Hematopoietic multipotent progenitor cell treated with erythropoietin and hydrocortisone succinate and interleukin-3 and kit ligand, for 15 days (in vitro differentiated cells): Measurements from ENCODE around the gene NNAT.

Experiments
- DNase-seq: peaks from one replicate; pipeline ENCODE4 v3.0.0-alpha.2; 2015; ENCODE audit warnings: low spot score

The NNAT gene

DNA sequence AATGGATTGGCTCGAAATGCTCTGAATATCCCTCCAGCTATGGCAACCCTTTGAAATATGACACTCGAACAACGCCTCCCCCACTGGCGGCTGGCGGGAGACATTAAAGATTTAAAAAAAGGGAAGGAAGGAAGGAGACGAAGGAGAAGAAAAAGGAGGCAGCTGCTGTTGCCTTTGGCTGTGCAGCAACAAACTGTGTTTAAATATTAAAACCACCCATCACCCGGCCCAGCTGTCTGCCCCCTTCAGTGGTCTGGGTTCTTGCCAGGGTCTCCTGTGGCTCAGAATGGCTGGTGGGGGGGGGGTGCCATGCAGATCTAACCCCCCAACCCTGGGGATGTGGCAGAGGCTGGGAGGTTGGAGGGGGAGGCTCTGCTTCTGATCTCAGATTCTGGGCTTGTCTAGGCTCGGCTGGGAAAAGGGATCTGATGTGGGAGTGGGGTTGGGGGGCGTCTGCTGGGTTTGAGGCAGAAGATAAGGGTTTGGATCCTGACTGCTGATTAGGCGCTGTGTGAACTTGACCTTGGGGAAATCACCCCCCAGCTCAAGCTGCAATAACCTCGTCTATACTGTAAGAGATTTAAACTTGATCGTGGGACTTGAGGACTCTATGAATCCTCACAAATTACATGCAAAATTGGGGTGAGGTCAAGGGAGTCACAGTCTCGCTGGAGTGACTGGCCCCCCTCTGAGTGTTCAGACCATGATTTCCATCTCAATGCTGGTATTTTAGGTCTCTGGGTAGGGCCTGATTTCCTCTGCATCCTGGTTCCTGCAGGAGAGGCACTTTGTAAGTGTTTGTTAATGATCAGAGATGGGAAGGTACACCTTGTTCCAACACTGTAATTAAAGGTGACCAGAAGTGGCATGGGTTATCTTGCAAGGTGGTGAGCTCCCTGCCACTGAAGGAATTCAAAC, 46.9 kb downstream of the NNAT start:
- no peak for DNase-seq

DNA sequence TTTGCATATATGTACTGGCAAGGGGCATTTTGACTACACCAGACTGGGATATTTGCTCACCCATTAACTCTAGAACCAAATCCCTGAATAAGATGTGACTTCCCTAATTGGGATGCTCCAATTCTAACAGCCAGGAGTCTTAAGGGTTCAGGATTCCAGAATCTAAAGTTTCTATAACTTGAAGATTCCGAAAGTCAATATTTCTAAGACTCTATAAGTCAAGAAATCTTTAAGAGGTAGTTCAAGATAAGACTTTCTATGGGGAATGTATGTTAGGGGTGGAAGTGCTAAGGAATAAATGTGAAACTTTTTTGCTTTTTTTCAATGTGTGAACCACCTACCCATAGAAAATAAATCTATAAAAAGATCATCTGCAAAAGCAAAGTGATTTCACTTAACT, 49.4 kb downstream of the NNAT start:
- DNase-seq, result no peak

DNA sequence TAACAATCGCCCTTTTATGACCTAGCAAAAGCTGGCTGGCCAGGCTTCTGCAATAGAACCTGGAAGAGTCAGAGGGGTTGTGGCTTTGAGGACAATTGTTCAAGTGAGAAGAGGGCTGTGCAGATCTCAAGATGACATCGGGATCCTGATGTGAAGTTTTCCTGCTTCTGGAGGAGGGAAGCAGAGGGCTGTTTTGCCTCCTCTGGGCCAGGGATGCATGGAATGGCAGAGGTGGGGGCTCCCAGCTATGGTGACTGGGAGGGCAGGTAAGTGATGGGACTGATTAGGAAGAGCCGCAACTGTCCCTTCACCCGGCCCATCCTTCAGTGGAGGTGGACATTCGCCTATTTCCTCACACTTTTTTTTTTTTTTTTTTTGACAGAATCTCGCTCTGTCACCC, 50.0 kb downstream of the NNAT start:
- no peak for DNase-seq
